NCI-H146 treated with DMSO at 0.1 percent for 48 hours (cell line): ENCODE data around the gene WWOX.
"Not testable (repeated sequence)": the region's sequence is repeated elsewhere in the genome, so short reads cannot be mapped to it uniquely, and the experiment has no call there.

Source experiments
- DNase-seq: peaks from one replicate; lab custom pipeline; 2025; ENCODE audit not compliant: unreplicated experiment; lab: John Stamatoyannopoulos, UW

Gene WWOX

DNA sequence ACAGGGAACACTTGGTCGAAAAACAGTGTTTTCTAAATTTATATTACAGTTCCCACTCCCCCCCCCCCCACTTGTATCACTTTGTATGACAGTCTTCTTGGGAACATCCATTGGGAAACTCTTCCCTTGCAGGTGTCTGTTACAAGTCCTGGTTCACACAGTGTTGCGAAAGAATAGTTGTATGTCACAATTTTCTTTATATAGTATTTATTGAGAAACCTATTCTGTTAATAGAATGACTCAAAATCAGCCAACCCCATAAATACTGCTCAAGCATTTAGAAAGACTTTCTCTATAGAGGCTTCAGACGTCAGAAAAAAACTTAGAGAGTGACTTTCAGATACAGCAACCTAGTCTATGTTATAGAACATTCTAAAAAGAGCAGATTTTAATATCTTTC lies 414.4 kb downstream of the WWOX start:
- DNase-seq, result no peak

DNA sequence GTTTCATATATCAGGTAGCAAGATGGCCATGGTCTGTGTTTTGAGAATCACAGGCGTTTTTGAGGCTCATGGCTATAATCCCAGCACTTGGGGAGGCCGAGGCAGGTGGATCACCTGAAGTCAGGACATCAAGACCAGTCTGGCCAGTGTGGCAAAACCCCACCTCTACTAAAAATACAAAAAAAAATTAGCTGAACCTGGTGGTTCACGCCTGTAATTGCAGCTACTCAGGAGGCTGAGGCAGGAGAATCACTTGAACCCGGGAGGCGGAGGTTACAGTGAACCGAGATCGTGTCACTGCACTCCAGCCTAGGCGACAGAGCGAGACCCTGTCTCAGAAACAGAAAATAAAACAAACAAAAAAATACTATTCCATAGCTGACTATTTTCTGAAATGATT lies 415.4 kb downstream of the WWOX start:
- not testable (repeated sequence) for DNase-seq

GRCh38 chr16:78515421-78515820 lies 416.0 kb downstream of the WWOX start:
- no peak for DNase-seq

- DNase-seq, result no peak
These were observed 416.7 kb downstream of the WWOX start for GRCh38 chr16:78516006-78516736.

DNA sequence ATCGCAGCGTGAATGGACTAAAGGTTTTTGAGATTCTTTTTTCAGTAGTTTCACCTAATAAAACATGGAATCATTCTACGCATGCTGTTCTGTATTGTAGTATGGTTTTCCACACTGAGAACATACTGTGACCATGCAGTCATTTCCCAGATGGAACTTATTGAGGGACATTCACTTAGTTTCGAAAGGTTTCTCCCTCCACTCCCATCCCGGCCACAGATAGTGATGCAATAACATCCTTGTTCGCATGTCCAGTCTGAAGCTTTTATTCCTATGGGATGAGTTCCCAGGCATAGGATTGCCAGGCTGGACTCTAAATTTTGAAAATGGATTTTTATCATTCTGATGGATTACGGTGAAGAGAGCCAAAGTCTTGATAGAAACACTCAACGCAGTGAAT lies 420.4 kb downstream of the WWOX start:
- no peak for DNase-seq

GRCh38 chr16:78520470-78520869 lies 421.0 kb downstream of the WWOX start:
- DNase-seq, result no peak

GRCh38 chr16:78522327-78522726 lies 422.9 kb downstream of the WWOX start:
- no peak for DNase-seq

GRCh38 chr16:78523212-78523985 lies 423.9 kb downstream of the WWOX start:
- DNase-seq, result peak; percentile 76

GRCh38 chr16:78524066-78524595 lies 424.7 kb downstream of the WWOX start:
- DNase-seq, result no peak

DNA sequence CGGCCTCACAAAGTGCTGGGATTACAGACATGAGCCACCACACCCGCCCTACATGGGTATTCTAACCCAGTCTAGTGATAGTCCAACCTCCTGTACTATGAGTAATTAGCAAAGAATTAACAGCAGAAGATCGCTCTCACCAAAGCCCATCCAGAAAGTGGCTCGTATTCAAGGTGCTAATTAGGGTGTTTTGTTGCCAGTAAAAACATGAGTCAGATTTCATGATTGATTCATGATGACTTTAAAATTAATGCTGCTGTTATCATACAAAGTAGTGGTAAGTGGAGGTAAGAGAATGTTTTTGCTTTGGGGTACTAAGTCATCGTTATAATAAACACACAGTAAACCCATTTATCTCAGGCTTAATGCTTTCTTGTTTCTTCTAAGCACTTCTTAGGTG lies 428.8 kb downstream of the WWOX start:
- no peak for DNase-seq

DNA sequence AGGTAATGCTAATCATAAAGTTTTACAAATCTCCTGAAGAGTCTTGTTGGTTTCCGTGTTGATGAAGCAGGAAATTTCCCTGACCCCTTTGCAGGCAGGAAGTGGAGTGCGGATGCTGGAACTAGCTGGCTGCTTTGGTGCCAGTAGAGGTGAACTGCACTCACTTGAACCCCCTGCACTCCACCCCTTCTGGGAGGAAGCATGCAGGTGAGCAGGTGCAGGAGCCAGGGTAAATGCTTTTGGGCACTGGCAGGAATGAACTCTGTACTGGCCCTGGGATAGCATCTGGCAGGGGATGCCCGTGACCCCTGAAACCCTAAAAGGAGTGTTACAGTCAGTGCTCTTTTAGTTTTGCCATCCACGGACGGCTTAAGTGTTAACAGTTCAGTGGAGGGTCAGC lies 430.4 kb downstream of the WWOX start:
- DNase-seq, result no peak

GRCh38 chr16:78530283-78530682 lies 430.8 kb downstream of the WWOX start:
- DNase-seq, result peak; percentile 21

GRCh38 chr16:78535098-78535497 lies 435.6 kb downstream of the WWOX start:
- no peak for DNase-seq

DNA sequence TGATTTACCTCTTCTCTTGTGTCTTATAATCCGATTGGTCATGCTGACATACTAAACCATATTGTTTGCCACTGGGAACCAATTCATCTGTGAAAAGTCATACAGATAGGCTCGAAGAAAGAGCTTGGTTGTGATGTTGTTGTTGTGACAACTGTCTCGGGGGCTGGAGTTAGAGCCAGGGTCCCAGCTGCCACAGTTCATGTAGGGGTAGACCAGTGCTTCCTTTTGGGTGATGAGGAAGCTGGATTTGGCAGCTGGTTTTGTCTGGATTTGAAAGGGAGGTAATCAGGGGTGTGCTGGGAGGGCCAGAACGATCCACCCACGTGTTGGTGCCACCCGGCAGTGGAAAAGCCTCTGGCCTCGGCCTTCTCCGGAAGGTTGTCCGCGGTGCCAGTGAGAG lies 438.1 kb downstream of the WWOX start:
- no peak for DNase-seq

DNA sequence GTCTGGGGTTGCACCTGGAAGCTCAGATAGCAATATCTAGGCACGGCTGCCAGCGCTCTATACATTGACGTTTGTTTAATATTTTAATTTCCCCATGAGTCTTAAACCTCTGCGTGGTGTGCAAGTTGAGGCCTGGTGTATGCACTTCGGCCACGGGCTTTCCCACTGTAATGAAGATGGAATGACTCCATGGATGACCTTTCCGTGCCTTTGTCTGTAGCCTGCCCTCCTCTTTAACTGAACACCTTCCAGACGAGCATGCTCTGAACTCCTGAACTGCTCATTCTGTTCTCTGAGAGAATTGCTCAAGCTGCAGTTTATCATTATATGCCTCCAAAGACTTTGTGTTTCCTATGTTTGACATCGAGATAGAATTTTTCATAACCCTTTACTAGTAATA lies 438.8 kb downstream of the WWOX start:
- DNase-seq, result no peak

GRCh38 chr16:78538919-78539318 lies 439.5 kb downstream of the WWOX start:
- no peak for DNase-seq

DNA sequence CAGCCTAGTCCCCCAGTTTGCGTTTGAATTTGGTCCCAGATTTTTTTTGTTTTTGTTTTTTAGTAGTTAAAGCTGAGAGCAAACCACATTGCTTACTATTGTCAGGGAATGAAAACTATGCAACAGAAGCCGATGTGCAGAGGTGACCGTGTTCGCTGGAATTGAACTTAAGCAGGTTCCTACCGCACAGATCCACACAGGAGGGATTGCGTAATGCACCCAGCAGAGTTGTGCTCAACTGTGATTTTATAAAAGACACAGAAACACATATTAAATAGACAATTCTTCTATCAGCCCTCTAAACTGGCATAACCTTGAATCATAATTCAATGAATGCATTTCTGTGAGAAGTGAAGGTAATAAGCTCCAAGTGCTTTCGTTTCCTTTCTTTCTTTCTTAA lies 443.0 kb downstream of the WWOX start:
- DNase-seq, result no peak

- no peak for DNase-seq
These were observed 443.6 kb downstream of the WWOX start for GRCh38 chr16:78543023-78543422.

GRCh38 chr16:78549366-78549765 lies 449.9 kb downstream of the WWOX start:
- DNase-seq, result no peak

DNA sequence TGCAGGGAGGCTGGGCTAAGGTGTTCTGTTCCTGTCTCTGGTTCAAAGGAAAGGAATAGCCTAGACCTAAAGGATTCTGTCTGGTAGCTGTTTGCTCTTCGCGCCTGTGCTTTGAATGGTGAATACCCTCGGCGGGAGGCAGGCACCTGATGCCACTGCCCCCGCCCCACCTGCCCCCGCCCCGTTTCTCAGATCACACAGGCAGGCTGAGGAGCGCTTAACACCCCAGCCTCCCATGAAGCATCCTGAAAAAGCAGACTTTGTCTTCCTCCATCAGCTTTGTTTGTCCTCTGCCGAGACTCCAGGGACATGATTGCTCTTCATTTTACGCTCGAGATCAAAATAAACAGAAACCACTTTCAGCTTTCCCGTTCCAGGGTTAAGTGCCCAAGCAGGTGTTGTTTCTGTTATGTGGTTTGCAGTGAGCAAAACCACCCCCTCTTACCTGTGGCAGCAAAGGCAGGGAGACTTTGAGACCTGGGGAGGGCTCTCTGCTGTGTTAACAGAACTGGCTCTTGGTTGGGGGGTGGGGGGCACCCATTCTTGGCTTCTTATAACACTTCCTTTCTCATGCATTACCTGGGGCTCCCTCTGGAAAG lies 452.1 kb downstream of the WWOX start:
- peak; percentile 79 for DNase-seq

GRCh38 chr16:78552106-78552675 lies 452.7 kb downstream of the WWOX start:
- no peak for DNase-seq

GRCh38 chr16:78552716-78553115 lies 453.3 kb downstream of the WWOX start:
- no peak for DNase-seq
